Measurements from ENCODE around the gene KCTD2.
"Not testable (repeated sequence)": the region's sequence is repeated elsewhere in the genome, so short reads cannot be mapped to it uniquely, and the experiment has no call there.

The KCTD2 gene, protein sequence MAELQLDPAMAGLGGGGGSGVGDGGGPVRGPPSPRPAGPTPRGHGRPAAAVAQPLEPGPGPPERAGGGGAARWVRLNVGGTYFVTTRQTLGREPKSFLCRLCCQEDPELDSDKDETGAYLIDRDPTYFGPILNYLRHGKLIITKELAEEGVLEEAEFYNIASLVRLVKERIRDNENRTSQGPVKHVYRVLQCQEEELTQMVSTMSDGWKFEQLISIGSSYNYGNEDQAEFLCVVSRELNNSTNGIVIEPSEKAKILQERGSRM

DNA sequence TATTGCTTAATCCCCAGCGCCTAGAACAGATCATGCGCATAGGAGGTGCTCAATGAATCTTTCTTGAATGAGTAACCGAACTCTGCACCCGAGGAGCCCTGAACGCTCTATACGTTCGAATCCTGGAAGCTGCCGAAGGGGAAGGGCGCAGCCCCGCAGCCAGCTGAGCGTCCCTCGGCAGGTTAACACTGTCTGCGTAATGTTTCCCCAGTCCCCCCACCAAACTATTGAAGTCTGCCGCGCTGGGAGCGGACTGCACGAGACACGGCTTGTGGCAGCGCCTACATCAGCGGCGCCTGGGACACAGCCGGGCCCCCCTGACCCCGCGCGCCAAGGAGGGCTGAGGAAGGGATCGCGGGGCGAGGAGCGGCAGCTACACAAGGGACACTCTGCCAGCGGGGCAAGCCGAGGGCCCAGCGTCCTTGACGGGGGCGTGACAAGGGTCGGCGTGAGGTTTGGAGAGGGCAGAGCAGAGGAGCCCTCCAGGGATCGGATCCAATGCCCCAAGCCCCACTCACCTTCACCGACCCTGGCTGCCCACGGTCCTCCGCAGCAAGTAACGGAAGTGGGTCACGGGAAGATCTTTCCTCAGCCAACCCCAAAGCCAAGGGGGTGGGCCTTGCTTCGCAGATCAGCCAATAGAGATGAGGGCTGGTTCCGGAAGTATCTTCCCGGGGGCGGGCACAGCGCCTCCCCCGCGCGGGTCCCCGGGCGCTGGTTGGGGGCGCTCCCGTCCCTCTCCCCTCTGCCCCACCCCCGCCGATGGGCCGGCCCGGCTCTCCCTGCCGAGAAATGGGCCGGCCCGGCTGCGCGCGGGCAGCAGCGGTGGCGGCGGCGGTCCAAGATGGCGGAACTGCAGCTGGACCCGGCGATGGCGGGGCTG is at the start of gene KCTD2, which contains the start of gene ATP5PD:
Gene KCTD2 (plus strand): TSS at position 819 of the 883 bp plus-strand sequence. CDS start 26 bp downstream, at position 845.
Gene ATP5PD (minus strand): TSS at position 563 of the 883 bp plus-strand sequence. CDS start 4,319 bp downstream, outside the sequence.
- peak; percentile 94 for DNase-seq

DNA sequence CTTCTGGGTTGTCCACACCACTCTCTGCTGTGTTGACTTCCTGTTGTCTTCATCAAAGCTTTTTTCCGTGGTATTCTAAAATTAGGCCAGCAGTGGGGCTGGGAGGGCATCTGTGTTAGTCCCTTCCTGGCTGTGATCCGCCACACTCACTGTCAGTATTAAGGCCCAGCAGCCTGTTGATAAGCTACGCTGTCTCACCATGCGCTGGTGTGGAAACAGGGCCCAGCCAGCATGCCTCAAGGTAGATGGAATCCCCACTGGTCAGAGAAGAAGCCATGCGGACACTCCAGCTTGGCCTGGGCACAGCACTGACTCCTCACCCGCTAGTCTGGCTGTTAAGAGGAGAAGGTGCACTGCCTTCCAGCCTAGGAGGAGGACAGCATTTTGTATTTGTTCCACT is 48.2 kb upstream of the KCTD2 start:
- no peak for DNase-seq

DNA sequence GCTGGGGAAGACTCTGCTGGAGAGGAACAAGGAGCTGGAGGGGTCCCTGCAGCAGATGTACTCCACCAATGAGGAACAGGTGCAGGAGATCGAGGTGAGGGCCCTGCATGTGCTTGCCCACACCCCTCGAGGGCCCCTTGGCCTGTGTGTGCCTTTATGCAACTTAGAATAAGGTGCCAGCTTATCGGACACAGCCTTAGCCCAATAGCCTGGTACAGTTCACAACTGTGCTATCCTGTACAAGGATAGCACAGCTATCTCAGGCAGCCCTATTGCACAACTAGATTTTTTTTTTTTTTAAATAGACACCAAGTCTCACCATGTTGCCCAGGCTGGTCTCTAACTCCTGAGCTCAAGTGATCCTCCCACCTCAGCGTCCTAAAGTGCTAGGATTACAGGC is 47.5 kb upstream of the KCTD2 start:
- DNase-seq = no peak

DNA sequence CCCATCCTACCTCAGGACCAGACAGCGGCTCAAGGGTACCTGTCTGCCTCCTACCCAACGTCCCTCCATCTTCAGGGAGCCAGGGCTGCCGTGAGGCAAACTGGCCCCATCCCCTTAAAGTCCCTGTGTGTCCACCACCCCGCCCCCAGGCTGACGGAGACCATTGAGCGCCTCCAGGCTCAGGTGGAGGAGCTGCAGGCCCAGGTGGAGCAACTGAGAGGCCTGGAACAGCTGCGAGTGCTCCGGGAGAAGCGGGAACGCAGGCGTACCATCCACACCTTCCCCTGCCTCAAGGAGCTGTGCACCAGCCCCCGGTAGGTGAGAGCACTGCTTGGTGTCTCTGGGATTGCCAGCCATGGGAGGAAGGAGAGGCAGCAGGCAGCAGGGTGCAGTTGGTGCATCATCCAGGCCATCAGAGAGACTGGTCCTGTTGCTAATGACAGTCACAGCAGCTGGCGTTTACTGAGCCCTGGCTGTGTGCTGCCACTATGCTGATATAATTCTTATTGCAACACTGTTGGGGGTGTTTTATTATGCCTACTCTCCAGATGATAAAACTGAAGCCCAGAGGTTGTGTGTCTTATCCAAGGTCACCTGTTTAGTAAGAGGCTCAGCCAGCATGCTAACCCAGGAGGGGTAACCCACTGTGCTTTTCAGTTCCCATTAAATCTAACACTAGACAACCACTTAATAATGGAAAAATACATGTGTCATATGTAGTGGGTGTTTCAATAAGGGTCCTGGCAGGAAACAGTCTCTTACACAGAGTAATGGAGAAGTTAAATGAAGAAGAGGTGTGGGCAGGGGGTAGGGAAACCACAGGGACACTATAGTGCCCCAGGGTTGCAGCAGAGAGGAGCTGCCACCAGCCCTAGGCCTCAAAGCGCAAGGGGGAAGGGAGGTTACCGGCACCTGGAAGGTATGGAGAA is 44.8 kb upstream of the KCTD2 start:
- DNase-seq = no peak

DNA sequence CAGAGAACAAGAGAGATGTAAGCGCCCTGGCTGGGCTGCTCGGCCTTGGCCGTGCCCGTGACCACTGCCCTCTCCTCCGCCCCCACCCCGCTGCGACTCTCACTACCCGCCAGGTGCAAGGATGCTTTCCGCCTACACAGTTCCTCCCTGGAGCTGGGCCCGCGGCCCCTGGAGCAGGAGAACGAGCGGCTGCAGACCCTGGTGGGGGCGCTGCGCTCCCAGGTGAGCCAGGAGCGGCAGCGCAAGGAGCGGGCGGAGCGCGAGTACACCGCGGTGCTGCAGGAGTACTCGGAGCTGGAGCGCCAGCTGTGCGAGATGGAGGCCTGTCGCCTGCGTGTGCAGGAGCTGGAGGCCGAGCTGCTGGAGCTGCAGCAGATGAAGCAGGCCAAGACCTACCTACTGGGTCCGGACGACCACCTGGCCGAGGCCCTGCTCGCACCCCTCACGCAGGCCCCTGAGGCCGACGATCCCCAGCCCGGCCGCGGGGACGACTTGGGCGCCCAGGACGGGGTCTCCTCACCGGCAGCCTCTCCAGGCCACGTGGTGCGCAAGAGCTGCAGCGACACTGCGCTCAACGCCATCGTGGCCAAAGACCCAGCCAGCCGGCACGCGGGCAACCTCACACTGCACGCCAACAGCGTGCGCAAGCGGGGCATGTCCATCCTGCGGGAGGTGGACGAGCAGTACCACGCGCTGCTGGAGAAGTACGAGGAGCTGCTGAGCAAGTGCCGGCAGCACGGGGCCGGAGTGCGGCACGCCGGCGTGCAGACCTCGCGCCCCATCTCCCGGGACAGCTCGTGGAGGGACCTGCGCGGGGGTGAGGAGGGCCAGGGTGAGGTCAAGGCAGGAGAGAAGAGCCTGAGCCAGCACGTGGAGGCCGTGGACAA is 43.7 kb upstream of the KCTD2 start:
- DNase-seq = no peak

DNA sequence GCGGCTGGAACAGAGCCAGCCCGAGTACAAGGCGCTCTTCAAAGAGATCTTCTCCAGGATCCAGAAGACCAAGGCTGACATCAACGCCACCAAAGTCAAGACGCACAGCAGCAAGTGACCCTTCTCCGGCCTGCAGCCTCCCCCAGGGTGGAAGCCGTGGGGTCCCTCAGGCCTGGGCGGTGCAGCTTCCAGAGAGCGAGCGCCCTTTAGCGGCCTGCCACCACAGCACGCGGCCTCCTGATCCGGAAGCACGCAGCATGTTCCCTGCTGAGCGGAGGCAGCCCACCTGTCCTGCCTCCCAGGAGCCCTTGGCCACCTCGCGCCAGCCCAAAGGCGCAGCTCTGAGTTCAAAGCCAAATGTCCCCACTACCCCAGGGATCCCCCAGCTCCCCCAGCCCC is 43.1 kb upstream of the KCTD2 start:
- DNase-seq = no peak

DNA sequence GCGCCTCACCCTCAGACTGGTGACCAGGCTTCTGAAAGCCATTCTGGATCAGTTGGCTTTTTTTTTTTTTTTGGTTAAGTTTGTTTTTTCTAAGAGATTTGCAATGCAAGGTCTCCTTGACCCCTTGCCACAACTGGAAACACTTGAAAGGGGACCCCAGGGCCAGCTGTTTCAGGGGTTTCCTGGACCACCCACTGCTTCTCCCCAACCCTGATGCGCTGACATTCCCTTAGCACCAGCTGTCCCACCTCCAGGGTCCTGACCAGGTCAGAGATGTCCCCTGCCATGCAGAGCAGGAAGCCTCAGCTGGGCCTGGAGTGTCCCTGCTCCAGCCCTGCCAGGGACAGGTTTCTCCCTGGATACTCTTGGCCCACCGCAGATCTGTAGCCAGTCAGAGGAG is 42.7 kb upstream of the KCTD2 start:
- no peak for DNase-seq

DNA sequence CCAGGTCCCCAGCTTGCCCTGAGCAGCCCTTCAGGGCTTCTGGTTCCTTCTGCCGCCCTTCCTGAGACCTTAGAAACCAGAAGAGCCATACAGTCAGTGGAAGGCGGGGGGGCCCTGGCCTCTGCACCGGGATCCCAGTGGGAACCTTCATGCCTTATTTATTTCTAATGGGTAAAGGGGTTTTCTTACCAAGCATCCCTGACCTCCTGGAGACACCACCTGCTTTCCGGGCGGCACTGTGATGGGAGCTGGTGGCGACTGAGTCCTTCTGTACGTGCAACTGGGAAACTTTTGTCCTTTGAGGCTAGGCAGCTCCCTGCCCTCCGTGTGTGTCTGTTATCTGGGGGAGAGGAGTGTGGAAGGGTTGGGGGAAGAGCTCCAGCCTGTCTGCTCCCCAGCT is 41.7 kb upstream of the KCTD2 start:
- DNase-seq = no peak

DNA sequence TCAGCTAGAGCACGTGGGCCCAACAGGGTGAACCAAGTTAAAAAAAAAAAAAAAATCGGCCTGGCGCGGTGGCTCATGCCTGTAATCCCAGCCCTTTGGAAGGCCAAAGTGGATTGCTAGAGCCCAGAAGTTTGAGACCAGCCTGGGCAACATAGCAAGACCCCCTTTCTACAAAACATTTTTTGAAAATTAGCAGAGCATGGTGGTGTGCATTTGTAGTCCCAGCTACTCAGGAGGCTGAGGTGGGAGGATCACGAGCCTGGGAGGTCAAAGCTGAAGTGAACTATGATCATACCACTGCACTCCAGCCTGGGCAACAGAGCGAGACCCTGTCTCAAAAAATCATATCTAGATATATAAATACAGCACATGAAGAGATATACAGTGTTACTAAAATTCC is 40.9 kb upstream of the KCTD2 start:
- not testable (repeated sequence) for DNase-seq

DNA sequence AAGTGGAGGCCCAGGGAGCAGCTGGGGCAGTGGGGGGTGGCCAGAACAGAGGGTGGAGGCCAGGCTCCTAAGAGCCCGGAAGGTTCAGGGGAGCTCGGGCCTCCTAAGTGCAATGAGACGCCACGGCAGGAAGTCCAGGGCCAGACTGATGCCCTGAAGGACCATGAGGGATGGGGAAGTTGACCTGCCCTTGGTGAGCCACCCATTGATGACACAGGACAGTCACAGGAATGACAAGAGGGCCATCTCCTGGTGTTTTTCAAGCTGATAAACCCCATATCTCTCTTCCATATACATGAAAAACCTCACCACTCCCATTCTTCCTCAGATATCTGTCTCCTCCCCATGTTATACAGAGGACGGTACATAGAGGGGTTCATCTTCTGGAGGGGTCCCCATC is 40.4 kb upstream of the KCTD2 start:
- no peak for DNase-seq

DNA sequence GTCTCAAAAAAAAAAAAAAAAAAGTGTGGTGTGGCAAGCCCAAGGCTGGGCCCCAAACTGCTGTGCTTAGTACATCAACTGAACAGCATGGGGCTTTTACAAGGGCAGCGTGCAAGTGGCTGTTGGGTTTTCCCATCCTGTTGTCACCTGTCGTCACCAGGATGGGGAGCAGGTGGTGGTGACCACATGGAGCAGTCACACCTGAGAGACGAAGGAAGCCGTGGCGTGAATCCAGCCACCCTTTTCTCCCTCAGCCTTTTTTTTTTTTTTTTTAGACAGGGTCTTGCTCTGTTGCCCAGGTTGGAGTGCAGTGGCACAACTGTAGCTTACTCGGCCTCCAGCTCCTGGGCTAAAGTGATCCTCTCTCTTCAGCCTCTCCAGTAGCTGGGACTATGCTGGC is 38.7 kb upstream of the KCTD2 start:
- DNase-seq = no peak

DNA sequence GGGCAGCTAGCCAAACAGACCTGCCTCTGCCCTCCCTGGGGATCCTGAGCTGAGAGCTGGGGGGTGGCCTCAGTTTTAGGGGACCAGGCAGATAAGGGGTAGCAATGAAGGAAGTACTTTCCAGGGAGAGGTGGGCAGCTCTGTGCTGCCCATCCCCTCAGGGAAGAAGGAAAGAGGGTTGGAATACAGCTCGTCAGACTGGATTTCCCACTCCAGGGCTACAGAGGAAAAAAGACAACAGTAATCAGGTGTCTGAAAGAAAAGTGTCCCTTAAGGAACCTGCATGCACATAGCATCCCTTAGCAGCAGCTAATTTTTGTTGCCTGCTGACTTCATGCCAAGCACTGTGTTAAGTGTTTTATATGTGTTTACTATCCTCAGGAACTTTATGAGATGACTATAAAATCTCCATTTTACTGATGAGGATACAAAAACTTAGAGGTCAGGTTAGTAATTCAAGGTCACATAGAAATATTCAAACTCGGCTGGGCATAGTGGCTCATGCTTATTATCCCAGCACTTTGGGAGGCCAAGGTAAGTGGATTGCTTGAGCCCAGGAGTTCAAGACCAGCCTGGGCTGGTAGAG is 37.8 kb upstream of the KCTD2 start:
- no peak for DNase-seq

DNA sequence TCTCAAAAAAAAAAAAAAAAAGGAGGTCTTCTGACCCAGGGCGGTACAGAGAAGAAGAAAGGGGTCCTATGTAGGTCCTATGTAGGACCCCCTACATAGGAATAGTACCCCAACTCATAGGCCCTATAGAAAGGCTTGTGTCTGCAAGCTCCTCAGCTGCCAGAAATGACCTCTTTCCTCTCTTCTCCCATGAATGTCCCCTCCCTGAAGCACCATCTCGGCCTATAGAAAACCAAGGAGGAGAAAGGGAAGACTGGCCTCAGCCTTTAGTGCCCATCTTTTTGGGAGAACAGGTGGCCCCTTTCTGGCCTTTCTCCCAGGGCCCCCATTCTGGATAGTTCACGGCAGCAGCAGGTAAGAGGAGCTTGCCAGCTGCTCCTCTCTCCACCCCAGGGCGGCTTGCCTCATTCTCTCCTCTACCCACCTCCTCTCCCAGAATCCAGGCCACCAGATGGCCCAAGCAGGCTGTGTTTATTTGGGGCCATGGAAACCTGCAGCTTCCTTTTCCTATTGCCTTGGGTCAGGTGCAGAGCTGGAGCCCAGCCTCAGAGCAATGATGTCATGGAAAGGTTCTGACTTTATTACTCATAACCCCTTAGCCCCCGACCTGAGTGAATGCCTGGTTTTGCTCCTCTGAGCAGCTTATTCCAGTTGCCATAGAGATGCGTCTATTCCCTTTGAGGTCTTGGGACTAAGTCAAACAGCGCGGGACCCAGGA is 36.2 kb upstream of the KCTD2 start:
- no peak for DNase-seq

DNA sequence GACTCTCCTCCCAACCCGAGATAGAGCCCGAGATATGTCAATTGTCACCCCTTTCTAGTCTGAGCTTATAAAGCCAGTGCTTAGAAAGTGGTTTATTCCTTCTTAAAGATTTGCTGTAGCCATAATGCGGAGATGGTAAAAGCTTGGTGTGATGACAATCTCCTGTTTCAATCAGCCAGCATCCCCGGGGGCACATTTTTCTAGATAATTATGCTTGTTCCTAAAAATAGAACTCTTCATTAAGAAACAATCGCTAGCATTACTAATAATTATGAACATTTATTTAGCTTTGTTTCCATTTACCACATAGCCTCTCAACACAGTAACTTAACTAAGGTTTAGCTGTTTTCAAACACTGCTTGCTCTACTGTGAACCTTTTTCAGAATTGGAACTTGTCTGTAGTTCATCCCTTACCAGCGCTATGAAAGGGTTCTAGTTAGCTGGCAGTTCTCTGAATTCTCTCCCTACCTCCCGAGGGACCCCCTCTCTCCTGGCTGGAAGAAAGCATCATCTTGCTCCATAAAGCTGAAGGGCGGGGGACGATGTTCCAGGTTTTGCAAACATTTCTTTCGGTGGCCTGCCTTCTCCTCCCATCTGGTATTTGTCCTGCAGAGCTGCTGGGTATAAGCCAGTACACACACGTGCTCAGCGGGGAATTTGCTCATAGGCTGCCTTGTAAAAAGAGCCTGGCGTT is 35.5 kb upstream of the KCTD2 start:
- DNase-seq = no peak

DNA sequence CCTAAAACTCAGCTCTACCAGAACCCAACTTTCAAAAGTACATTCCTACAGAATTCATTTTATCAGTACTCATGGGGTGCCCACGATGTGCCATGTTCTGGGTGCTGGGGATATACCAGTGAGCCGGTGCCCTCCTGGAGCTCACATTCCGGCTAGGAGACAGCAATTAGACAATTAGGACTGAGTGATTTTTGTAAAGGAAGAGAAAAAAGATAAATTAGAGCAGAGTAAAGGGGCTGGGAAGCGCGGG is 35.0 kb upstream of the KCTD2 start:
- no peak for DNase-seq

DNA sequence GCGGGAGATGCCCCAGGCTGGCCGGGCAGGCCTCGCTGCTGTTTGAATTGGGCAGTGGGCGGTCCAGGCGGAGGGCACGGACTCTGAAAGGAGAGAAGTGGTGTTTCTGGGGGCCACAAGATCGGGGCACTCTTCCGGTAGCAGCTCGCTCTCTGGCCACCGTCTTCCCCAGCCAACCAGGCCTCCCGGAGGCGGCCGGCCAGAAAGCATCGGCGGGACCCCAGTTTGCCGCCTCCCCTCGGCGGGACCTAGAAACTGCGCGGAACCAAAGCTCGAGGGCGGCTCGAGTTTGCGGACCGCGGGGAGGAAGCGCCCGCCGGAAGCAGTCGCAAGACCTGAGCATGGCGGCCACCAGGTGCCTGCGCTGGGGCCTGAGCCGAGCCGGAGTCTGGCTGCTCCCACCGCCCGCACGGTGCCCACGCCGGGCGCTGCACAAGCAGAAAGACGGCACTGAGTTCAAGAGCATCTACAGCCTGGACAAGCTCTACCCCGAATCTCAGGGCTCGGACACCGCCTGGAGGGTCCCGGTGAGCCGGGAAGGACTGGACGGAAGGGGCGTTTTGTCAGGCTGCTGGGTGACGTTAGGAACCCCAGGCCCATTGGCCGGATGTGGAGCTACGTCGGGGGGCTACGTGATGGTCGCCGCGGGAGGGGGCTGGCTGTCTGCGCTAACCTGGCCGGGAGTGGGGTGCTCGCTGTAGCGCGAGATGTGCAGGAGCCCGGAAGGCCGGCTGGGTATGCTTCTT is 34.5 kb upstream of the KCTD2 start, which contains the start of gene MRPL58:
Gene MRPL58 (plus strand): TSS at position 325 of the 746 bp plus-strand sequence. CDS start 17 bp downstream, at position 342.
- peak; percentile 74 for DNase-seq

DNA sequence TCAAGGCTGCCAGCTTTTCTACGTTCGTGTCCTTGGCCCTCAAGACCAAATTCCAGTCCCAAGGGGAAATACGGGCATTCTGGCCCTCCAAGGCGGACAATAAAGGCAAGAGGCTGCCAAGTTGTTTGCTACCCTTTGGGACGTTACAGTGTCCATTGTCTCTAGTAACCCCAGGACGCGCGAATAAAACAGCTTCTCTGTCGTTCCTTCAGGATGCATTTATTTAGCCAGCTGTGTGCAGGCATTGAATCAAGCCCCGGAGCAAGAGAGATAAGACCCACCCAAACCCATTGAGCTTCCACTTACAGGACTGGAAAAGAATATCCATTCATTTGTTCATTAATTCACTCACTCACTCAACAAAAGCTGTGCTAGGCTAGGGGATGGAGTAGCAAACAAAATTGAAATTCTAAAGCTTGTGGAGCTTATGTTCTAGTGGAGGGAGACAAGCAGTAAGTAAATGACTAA is 33.9 kb upstream of the KCTD2 start:
- no peak for DNase-seq

DNA sequence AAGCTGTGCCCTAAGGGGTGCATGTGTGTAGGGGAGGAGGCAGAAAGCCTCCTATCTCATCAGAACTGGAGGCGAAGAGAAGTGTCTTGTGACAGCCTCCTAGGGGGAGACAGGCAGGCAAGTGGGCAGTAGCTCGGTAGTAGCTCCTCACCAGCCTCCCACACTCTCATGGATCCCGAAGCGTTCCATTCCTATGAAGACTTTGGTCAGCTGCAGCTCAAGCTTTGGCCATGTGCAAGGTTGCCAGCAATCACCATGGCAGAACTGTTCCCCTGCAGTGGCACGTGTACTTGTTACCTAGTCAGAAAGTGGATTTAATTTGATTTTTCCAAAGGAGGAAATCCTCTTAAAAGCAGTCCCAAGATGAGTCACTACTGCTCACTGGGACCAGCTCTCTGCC is 27.9 kb upstream of the KCTD2 start:
- no peak for DNase-seq

DNA sequence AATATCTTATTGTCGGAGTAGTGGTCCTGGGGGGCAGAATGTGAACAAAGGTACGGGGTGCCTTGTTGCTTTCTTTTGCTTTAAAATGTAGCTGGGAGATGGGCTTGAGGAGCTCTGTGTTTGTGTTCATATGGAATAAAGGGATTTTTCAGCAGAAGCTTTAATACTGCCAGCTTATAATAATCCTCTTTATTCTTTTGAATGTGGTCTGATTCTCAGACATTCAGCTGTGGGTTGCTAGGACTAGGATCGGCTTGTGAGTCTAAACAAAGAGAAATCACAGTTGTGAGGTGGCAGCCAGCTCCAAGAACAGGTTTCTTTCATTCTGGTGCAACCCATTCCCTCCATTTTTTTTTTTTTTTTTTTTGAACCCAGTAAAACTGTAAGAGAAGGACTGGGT is 27.3 kb upstream of the KCTD2 start:
- DNase-seq = no peak

Data from NK-92 treated with Interleukin-12 subunit alpha and Interleukin-12 subunit beta, amount 100 ng/mL, for 24 hours (cell line).